Fibroblast of peridontal ligament (primary cell): ENCODE results near the gene HNRNPA1L2.
"Not testable (repeated sequence)": the region's sequence is repeated elsewhere in the genome, so short reads cannot be mapped to it uniquely, and the experiment has no call there.

ENCODE experiments used
- DNase-seq: peaks from one replicate; pipeline ENCODE4 v3.0.0-alpha.2; 2010; ENCODE audit errors: extremely low read depth

Gene HNRNPA1L2

GRCh38 chr13:52646967-52647366 lies 4.7 kb downstream of the HNRNPA1L2 start:
- DNase-seq: no peak

GRCh38 chr13:52650731-52651130 lies 8.5 kb downstream of the HNRNPA1L2 start:
- no peak for DNase-seq

GRCh38 chr13:52651897-52652195 lies 9.6 kb downstream of the HNRNPA1L2 start:
- no peak for DNase-seq

- peak; percentile 97 for DNase-seq
Measured at GRCh38 chr13:52652196-52652979, 10.2 kb downstream of the HNRNPA1L2 start, which contains the start of gene SUGT1. SUGT1 (plus strand) TSS chr13:52652836; CDS start chr13:52652921, 85 bp downstream.

GRCh38 chr13:52652980-52653303 lies 10.7 kb downstream of the HNRNPA1L2 start:
- DNase-seq: no peak

- no peak for DNase-seq
Measured at GRCh38 chr13:52659340-52659739, 17.1 kb downstream of the HNRNPA1L2 start.

- no peak for DNase-seq
Measured at GRCh38 chr13:52664272-52664671, 22.0 kb downstream of the HNRNPA1L2 start.

- peak; percentile 38 for DNase-seq
Measured at GRCh38 chr13:52665325-52665724, 23.1 kb downstream of the HNRNPA1L2 start.

GRCh38 chr13:52669677-52670076 lies 27.4 kb downstream of the HNRNPA1L2 start:
- DNase-seq: no peak

GRCh38 chr13:52670726-52671125 lies 28.5 kb downstream of the HNRNPA1L2 start:
- DNase-seq: no peak

- no peak for DNase-seq
Measured at GRCh38 chr13:52673465-52673864, 31.2 kb downstream of the HNRNPA1L2 start.

GRCh38 chr13:52677823-52678222 lies 35.6 kb downstream of the HNRNPA1L2 start:
- DNase-seq: no peak

GRCh38 chr13:52685806-52686205 lies 43.6 kb downstream of the HNRNPA1L2 start:
- not testable (repeated sequence) for DNase-seq

GRCh38 chr13:52686376-52686775 lies 44.1 kb downstream of the HNRNPA1L2 start:
- DNase-seq: no peak
